Activated CD4-positive, alpha-beta memory T cell treated with anti-CD3 and anti-CD28 coated beads, Interleukin-2, amount 10 ng/mL, durations not matched to agents 7 days and 5 days (primary cell): ENCODE data around the gene SLCO2B1. TPM values are rescaled to one million over a fixed set of nuclear protein-coding genes. Genes with fewer than 3 reads are reported as not detected.

Experiments
- CTCF ChIA-PET: fragments of 350-600 bp; sonication (Branson Sonifier 250); formaldehyde crosslinking; loops from one replicate; lab custom pipeline; 2021; ENCODE audit warnings: antibody characterized with exemption, inconsistent platforms; lab: Charles Lee
- POLR2A ChIA-PET: fragments of 350-600 bp; sonication (Branson Sonifier 250); formaldehyde crosslinking; loops from one replicate; lab custom pipeline; 2021; ENCODE audit warnings: antibody characterized with exemption; lab: Charles Lee
- DNase-seq: peaks from one replicate; pipeline ENCODE4 v3.0.0-alpha.2; 2020
- H3K27ac Mint-ChIP-seq: one replicate; pipeline ENCODE4 v1.8.0; 2021; ENCODE audit warnings: mild to moderate bottlenecking, mixed read lengths
- H3K27me3 Mint-ChIP-seq: one replicate; pipeline ENCODE4 v1.8.0; 2021; ENCODE audit warnings: mixed read lengths
- H3K36me3 Mint-ChIP-seq: one replicate; pipeline ENCODE4 v1.8.0; 2021; ENCODE audit warnings: low read depth, mixed read lengths
- H3K4me1 Mint-ChIP-seq: one replicate; pipeline ENCODE4 v1.8.0; 2021; ENCODE audit warnings: mixed read lengths
- H3K4me3 Mint-ChIP-seq: one replicate; pipeline ENCODE4 v1.8.0; 2021; ENCODE audit warnings: mild to moderate bottlenecking, mixed read lengths
- H3K9me3 Mint-ChIP-seq: one replicate; pipeline ENCODE4 v1.8.0; 2021; ENCODE audit warnings: mixed read lengths
- total RNA-seq, 2 experiments: library from RNA; stranded (reverse); gene quantifications; one replicate each; pipeline ENCODE4 v1.2.3, GENCODE V29; 2021

SLCO2B1 gene
- total RNA-seq, 2 experiments from 2014 or later = 0.23 to 0.30 TPM

- H3K27ac Mint-ChIP-seq = no peak overlapping the region
- H3K4me3 Mint-ChIP-seq = no peak overlapping the region
- ChIA-PET POLR2A (no interaction called here), CTCF (interaction anchor here (1.3 to 1.5 kb wide), 2 partner anchors 24 to 36 kb away, joined by 3 read pairs; no protein-coding TSS in a partner anchor)
- DNase-seq = no peak
- H3K9me3 Mint-ChIP-seq = no peaks in the 10 kb centered on the region
- no peaks in the 10 kb centered on the region for H3K36me3 Mint-ChIP-seq
- peaks cover 9% of the 10 kb centered on the region for H3K27me3 Mint-ChIP-seq
- peaks cover 7% of the 10 kb centered on the region for H3K4me1 Mint-ChIP-seq
These were observed 18.4 kb downstream of the SLCO2B1 start for GRCh38 chr11:75169101-75169885.

GRCh38 chr11:75170516-75171201 lies 19.8 kb downstream of the SLCO2B1 start:
- Mint-ChIP-seq H3K4me3 (no peak overlapping the region), H3K4me1 (peaks cover 21% of the 10 kb centered on the region), H3K36me3 (no peaks in the 10 kb centered on the region), H3K9me3 (no peaks in the 10 kb centered on the region), H3K27me3 (peaks cover 4% of the 10 kb centered on the region), H3K27ac (no peak overlapping the region)
- CTCF ChIA-PET = interaction anchor here (0.8 to 1.5 kb wide), 3 partner anchors 11 to 30 kb away, joined by 3 to 5 read pairs (median 3); no protein-coding TSS in a partner anchor
- no peak for DNase-seq
- POLR2A ChIA-PET = no interaction called here

GRCh38 chr11:75173336-75173735 lies 22.4 kb downstream of the SLCO2B1 start:
- Mint-ChIP-seq H3K27ac (no peak overlapping the region), H3K4me3 (no peak overlapping the region), H3K36me3 (no peaks in the 10 kb centered on the region), H3K4me1 (peaks cover 28% of the 10 kb centered on the region), H3K27me3 (peaks cover 4% of the 10 kb centered on the region), H3K9me3 (no peaks in the 10 kb centered on the region)
- ChIA-PET POLR2A (no interaction called here), CTCF (interaction anchor here (0.7 kb wide), 1 partner anchor 14 kb away, joined by 3 read pairs; no protein-coding TSS in a partner anchor)
- DNase-seq = no peak

- DNase-seq = peak; percentile 70
- CTCF ChIA-PET = interaction anchor here (1.4 to 3.8 kb wide), 6 partner anchors 30 to 74 kb away, joined by 3 to 36 read pairs (median 8); partner anchors contain the start of gene TPBGL
- Mint-ChIP-seq H3K36me3 (no peaks in the 10 kb centered on the region), H3K27me3 (peaks cover 8% of the 10 kb centered on the region), H3K4me3 (peak overlapping the region; percentile 4), H3K27ac (peak overlapping the region; percentile 86), H3K4me1 (peaks cover 28% of the 10 kb centered on the region), H3K9me3 (no peaks in the 10 kb centered on the region)
- POLR2A ChIA-PET = interaction anchor here (0.6 to 1.6 kb wide), 6 partner anchors 9 to 35 kb away, joined by 3 to 15 read pairs (median 4); no protein-coding TSS in a partner anchor
These were observed 24.0 kb downstream of the SLCO2B1 start for GRCh38 chr11:75174781-75175370.

- no peak for DNase-seq
- H3K4me3 Mint-ChIP-seq = no peak overlapping the region
- H3K9me3 Mint-ChIP-seq = no peaks in the 10 kb centered on the region
- peaks cover 10% of the 10 kb centered on the region for H3K4me1 Mint-ChIP-seq
- CTCF ChIA-PET = interaction anchor here (0.8 to 1.8 kb wide), 3 partner anchors 22 to 41 kb away, joined by 3 to 6 read pairs (median 4); no protein-coding TSS in a partner anchor
- no peak overlapping the region for H3K27ac Mint-ChIP-seq
- H3K36me3 Mint-ChIP-seq = no peaks in the 10 kb centered on the region
- peaks cover 36% of the 10 kb centered on the region for H3K27me3 Mint-ChIP-seq
- POLR2A ChIA-PET = interaction anchor here (1.2 kb wide), 1 partner anchor 39 kb away, joined by 4 read pairs; no protein-coding TSS in a partner anchor
These were observed 31.8 kb downstream of the SLCO2B1 start for GRCh38 chr11:75182664-75183063.

GRCh38 chr11:75184051-75184450 lies 33.1 kb downstream of the SLCO2B1 start:
- Mint-ChIP-seq H3K4me1 (peaks cover 10% of the 10 kb centered on the region), H3K9me3 (no peaks in the 10 kb centered on the region), H3K4me3 (no peak overlapping the region), H3K27ac (no peak overlapping the region), H3K36me3 (no peaks in the 10 kb centered on the region), H3K27me3 (peaks cover 32% of the 10 kb centered on the region)
- DNase-seq = no peak
- POLR2A ChIA-PET = interaction anchor here (1.1 kb wide), 2 partner anchors 9 to 57 kb away, joined by 3 read pairs; partner anchors contain the start of gene TPBGL
- CTCF ChIA-PET = no interaction called here

GRCh38 chr11:75184757-75185425 lies 34.0 kb downstream of the SLCO2B1 start:
- DNase-seq = no peak
- H3K27ac Mint-ChIP-seq = no peak overlapping the region
- H3K36me3 Mint-ChIP-seq = no peaks in the 10 kb centered on the region
- CTCF ChIA-PET = no interaction called here
- POLR2A ChIA-PET = no interaction called here
- H3K27me3 Mint-ChIP-seq = peaks cover 32% of the 10 kb centered on the region
- H3K9me3 Mint-ChIP-seq = no peaks in the 10 kb centered on the region
- H3K4me3 Mint-ChIP-seq = no peak overlapping the region
- H3K4me1 Mint-ChIP-seq = peaks cover 10% of the 10 kb centered on the region

- ChIA-PET CTCF (no interaction called here), POLR2A (no interaction called here)
- H3K36me3 Mint-ChIP-seq = no peaks in the 10 kb centered on the region
- no peak overlapping the region for H3K27ac Mint-ChIP-seq
- peaks cover 10% of the 10 kb centered on the region for H3K4me1 Mint-ChIP-seq
- no peak for DNase-seq
- no peaks in the 10 kb centered on the region for H3K9me3 Mint-ChIP-seq
- H3K4me3 Mint-ChIP-seq = no peak overlapping the region
- peaks cover 29% of the 10 kb centered on the region for H3K27me3 Mint-ChIP-seq
These were observed 35.0 kb downstream of the SLCO2B1 start for GRCh38 chr11:75185866-75186265.

- peaks cover 3% of the 10 kb centered on the region for H3K4me1 Mint-ChIP-seq
- H3K36me3 Mint-ChIP-seq = no peaks in the 10 kb centered on the region
- no peak overlapping the region for H3K4me3 Mint-ChIP-seq
- ChIA-PET POLR2A (no interaction called here), CTCF (interaction anchor here (0.5 kb wide), 1 partner anchor 14 kb away, joined by 3 read pairs; no protein-coding TSS in a partner anchor)
- no peaks in the 10 kb centered on the region for H3K9me3 Mint-ChIP-seq
- no peak overlapping the region for H3K27ac Mint-ChIP-seq
- no peak for DNase-seq
- peaks cover 25% of the 10 kb centered on the region for H3K27me3 Mint-ChIP-seq
These were observed 36.1 kb downstream of the SLCO2B1 start for GRCh38 chr11:75186999-75187398.

GRCh38 chr11:75188671-75189070 lies 37.8 kb downstream of the SLCO2B1 start:
- CTCF ChIA-PET = interaction anchor here (2.3 kb wide), 1 partner anchor 16 kb away, joined by 9 read pairs; no protein-coding TSS in a partner anchor
- H3K4me3 Mint-ChIP-seq = no peak overlapping the region
- no peaks in the 10 kb centered on the region for H3K9me3 Mint-ChIP-seq
- no peak overlapping the region for H3K27ac Mint-ChIP-seq
- H3K36me3 Mint-ChIP-seq = no peaks in the 10 kb centered on the region
- peaks cover 20% of the 10 kb centered on the region for H3K27me3 Mint-ChIP-seq
- no peaks in the 10 kb centered on the region for H3K4me1 Mint-ChIP-seq
- DNase-seq = no peak
- POLR2A ChIA-PET = interaction anchor here (1.2 kb wide), 1 partner anchor 38 kb away, joined by 3 read pairs; no protein-coding TSS in a partner anchor

GRCh38 chr11:75189108-75189507 lies 38.2 kb downstream of the SLCO2B1 start:
- CTCF ChIA-PET = interaction anchor here (2.3 kb wide), 1 partner anchor 16 kb away, joined by 9 read pairs; no protein-coding TSS in a partner anchor
- Mint-ChIP-seq H3K4me3 (no peak overlapping the region), H3K36me3 (no peaks in the 10 kb centered on the region), H3K27ac (no peak overlapping the region), H3K4me1 (no peaks in the 10 kb centered on the region), H3K27me3 (peaks cover 18% of the 10 kb centered on the region), H3K9me3 (no peaks in the 10 kb centered on the region)
- no peak for DNase-seq
- POLR2A ChIA-PET = interaction anchor here (1.2 kb wide), 1 partner anchor 39 kb away, joined by 3 read pairs; no protein-coding TSS in a partner anchor

- H3K4me1 Mint-ChIP-seq = no peaks in the 10 kb centered on the region
- CTCF ChIA-PET = interaction anchor here (2.3 kb wide), 1 partner anchor 15 kb away, joined by 9 read pairs; no protein-coding TSS in a partner anchor
These were observed 39.0 kb downstream of the SLCO2B1 start for GRCh38 chr11:75189911-75190310.

More at GRCh38 chr11:75189911-75190310, 39.0 kb downstream of the SLCO2B1 start:
- Mint-ChIP-seq H3K27ac (no peak overlapping the region), H3K4me3 (no peak overlapping the region), H3K36me3 (no peaks in the 10 kb centered on the region), H3K9me3 (no peaks in the 10 kb centered on the region), H3K27me3 (peaks cover 14% of the 10 kb centered on the region)
- no peak for DNase-seq
- POLR2A ChIA-PET = no interaction called here
